K562 (cell line): ENCODE data around the gene ERGIC3. TPM values are rescaled to one million over a fixed set of nuclear protein-coding genes. Genes with fewer than 3 reads are reported as not detected.

ENCODE experiments used
- ATAC-seq: fragments of 200-7000 bp; cut with Tn5 transposase; 3 replicates; pipeline ENCODE4 v1.9.1; 2020; ENCODE audit warnings: moderate library complexity
- BruUV-seq: library from RNA; stranded (reverse); fragments of 400-500 nt; replicated peaks from 2 replicates; lab custom pipeline; 2021; lab: Mats Ljungman, UMichigan
- CTCF ChIA-PET: fragments of 300-600 bp; formaldehyde crosslinking; extraction: SDS; loops from one replicate; lab custom pipeline; 2021; ENCODE audit warnings: low intra/inter-chr PET ratio; lab: Yijun Ruan, JAX
- POLR2A ChIA-PET: fragments of 300-600, 350-650 bp; sonication (Branson Sonifier 250); formaldehyde crosslinking; extraction: SDS; loops from one replicate; lab custom pipeline; 2021; ENCODE audit warnings: antibody characterized with exemption, inconsistent platforms; lab: Yijun Ruan, JAX
- DNase-seq, 4 experiments: peaks; one replicate each; pipeline versions ENCODE4 v3.0.0 to v3.0.0-alpha.2; 2011 to 2018; ENCODE audit warnings: low spot score in 3 of 4, mixed read lengths in 3 of 4; ENCODE audit errors: extremely low read depth in 1 of 4
- FAIRE-seq: peaks from 2 replicates; lab custom pipeline; 2011; peaks lifted over from hg19 to GRCh38; lab: Jason Lieb, UNC
- H2AFZ ChIP-seq: 2 replicates; pipeline ENCODE4 v1.6.0; 2011; ENCODE audit warnings: low read depth, low read length, control low read depth, inconsistent platforms
- H3K27ac ChIP-seq: fragments of 200-600 bp; 3 replicates; pipeline ENCODE4 v1.8.0; 2011; ENCODE audit warnings: low read depth, mild to moderate bottlenecking, control low read depth, inconsistent platforms, low read length, moderate library complexity, mixed read lengths; ENCODE audit errors: extremely low read depth
- H3K27me3 ChIP-seq, 2 experiments: fragments of 300-600 bp in 1 of 2; 2 replicates in 1 of 2; 3 replicates in 1 of 2; pipeline versions ENCODE4 v1.6.0 to v1.8.0; 2011; ENCODE audit warnings: inconsistent platforms in 2 of 2, low read length in 2 of 2, mild to moderate bottlenecking in 1 of 2, mixed read lengths in 1 of 2, moderate library complexity in 1 of 2; ENCODE audit not compliant: control insufficient read depth in 2 of 2, insufficient read depth in 2 of 2
- H3K36me3 ChIP-seq: fragments of 300-600 bp; 3 replicates; pipeline ENCODE4 v1.8.0; 2011; ENCODE audit warnings: mild to moderate bottlenecking, low read length, inconsistent platforms; ENCODE audit not compliant: control insufficient read depth, insufficient read depth
- H3K4me1 ChIP-seq, 2 experiments: fragments of 200-600 bp in 1 of 2; replicated peaks in 1 of 2; 2 replicates in 1 of 2; 3 replicates in 1 of 2; pipeline versions ENCODE4 v1.5.1 to v1.8.0; 2011; ENCODE audit warnings: inconsistent platforms in 2 of 2, low read length in 2 of 2, mild to moderate bottlenecking in 1 of 2, mixed read lengths in 1 of 2, moderate library complexity in 1 of 2; ENCODE audit not compliant: control insufficient read depth in 2 of 2, insufficient read depth in 2 of 2
- H3K4me2 ChIP-seq: 2 replicates; pipeline ENCODE4 v1.6.1; 2011; ENCODE audit warnings: low read length, control low read depth, inconsistent platforms, mixed read lengths; ENCODE audit not compliant: insufficient read depth
- H3K4me3 ChIP-seq: fragments of 200-600 bp; sonication (generic), shearing (Covaris generic); 2 replicates; pipeline ENCODE4 v1.5.1; 2016; ENCODE audit warnings: control low read depth, inconsistent platforms
- H3K79me2 ChIP-seq: fragments of 200-600 bp; 3 replicates; pipeline ENCODE4 v1.8.0; 2011; ENCODE audit warnings: low read length, inconsistent platforms; ENCODE audit not compliant: control insufficient read depth, insufficient read depth
- H3K9ac ChIP-seq, 2 experiments: 2 replicates each; pipeline versions ENCODE4 v1.6.0 to v1.6.1; 2011; ENCODE audit warnings: low read depth in 2 of 2, low read length in 2 of 2, control low read depth in 1 of 2, inconsistent platforms in 1 of 2, mild to moderate bottlenecking in 1 of 2, mixed read lengths in 1 of 2; ENCODE audit not compliant: insufficient read depth in 1 of 2
- H3K9me1 ChIP-seq: one replicate; pipeline ENCODE4 v1.6.0; 2011; ENCODE audit warnings: inconsistent platforms, mild to moderate bottlenecking, low read length, moderate library complexity; ENCODE audit not compliant: control insufficient read depth, insufficient read depth
- H3K9me3 ChIP-seq: replicated peaks from 2 replicates; pipeline ENCODE4 v1.5.1; 2011; ENCODE audit warnings: low read depth, low read length, inconsistent platforms; ENCODE audit not compliant: control insufficient read depth, insufficient read depth
- H4K20me1 ChIP-seq: replicated peaks from 2 replicates; pipeline ENCODE4 v1.6.1; 2011; ENCODE audit warnings: low read length, inconsistent platforms, mixed read lengths; ENCODE audit not compliant: control insufficient read depth, insufficient read depth
- ADNP ChIP-seq: fragments of 200-800 bp; sonication (Bioruptor generic); IDR thresholded peaks from 2 replicates; pipeline ENCODE4 v1.6.1; 2016; ENCODE audit warnings: missing genetic modification characterization, missing compliant biosample characterization
- BRCA1 ChIP-seq, 2 experiments: fragments of 450-650 bp in 1 of 2; sonication (generic) in 1 of 2; formaldehyde crosslinking in 1 of 2; IDR thresholded peaks; 2 replicates each; pipeline versions ENCODE4 v1.5.0 to v1.6.1; 2017 to 2020; ENCODE audit warnings: mild to moderate bottlenecking in 1 of 2, missing genetic modification reagents in 1 of 2
- CBX3 ChIP-seq, 2 experiments: IDR thresholded peaks; 1 replicate in 1 of 2; 2 replicates in 1 of 2; pipeline ENCODE4 v1.6.1; 2012; ENCODE audit warnings: inconsistent platforms in 2 of 2, low read length in 2 of 2, borderline replicate concordance in 1 of 2, control low read depth in 1 of 2
- HIVEP1 ChIP-seq: fragments of 250-450 bp; sonication (Bioruptor Pico); IDR thresholded peaks from 2 replicates; pipeline ENCODE4 v1.4.0; 2020; ENCODE audit warnings: mild to moderate bottlenecking
- JUND ChIP-seq, 2 experiments: IDR thresholded peaks; 2 replicates in 1 of 2; 3 replicates in 1 of 2; pipeline ENCODE4 v1.6.1; 2011; ENCODE audit warnings: borderline replicate concordance in 2 of 2, low read depth in 2 of 2, low read length in 2 of 2, improper control_type of control experiment in 1 of 2, missing biosample characterization in 1 of 2, missing genetic modification characterization in 1 of 2, missing genetic modification reagents in 1 of 2
- KLF13 ChIP-seq: fragments of 450-650 bp; IDR thresholded peaks from 2 replicates; pipeline ENCODE4 v1.6.1; 2016; ENCODE audit warnings: missing genetic modification characterization, low read depth, mild to moderate bottlenecking, missing compliant biosample characterization, moderate library complexity, borderline replicate concordance
- NBN ChIP-seq: fragments of 450-650 bp; IDR thresholded peaks from 2 replicates; pipeline ENCODE4 v1.6.1; 2016; ENCODE audit warnings: low read depth, mild to moderate bottlenecking
- NCOA2 ChIP-seq, 2 experiments: fragments of 450-650 bp; IDR thresholded peaks; 2 replicates each; pipeline ENCODE4 v1.6.1; 2018; ENCODE audit warnings: mild to moderate bottlenecking in 2 of 2, moderate library complexity in 1 of 2; ENCODE audit not compliant: partially characterized antibody in 2 of 2
- NFIX ChIP-seq: fragments of 250-450 bp; sonication (Bioruptor Pico); IDR thresholded peaks from 2 replicates; pipeline ENCODE4 v1.4.0; 2020; ENCODE audit warnings: low read depth, mild to moderate bottlenecking, moderate library complexity
- RBM22 ChIP-seq: fragments of 200-400 bp; formaldehyde crosslinking; IDR thresholded peaks from 2 replicates; pipeline ENCODE4 v1.6.1; 2018; ENCODE audit warnings: low read length, low read depth; ENCODE audit not compliant: poor library complexity, severe bottlenecking
- RBM34 ChIP-seq: fragments of 200-400 bp; formaldehyde crosslinking; IDR thresholded peaks from 2 replicates; pipeline ENCODE4 v1.6.1; 2018; ENCODE audit warnings: low read length, borderline replicate concordance; ENCODE audit not compliant: insufficient read depth
- RFX7 ChIP-seq: fragments of 250-450 bp; sonication (Bioruptor Pico); IDR thresholded peaks from 2 replicates; pipeline ENCODE4 v1.5.1; 2021; ENCODE audit warnings: mild to moderate bottlenecking
- ZFPM2 ChIP-seq: fragments of 250-450 bp; sonication (Bioruptor Pico); IDR thresholded peaks from 2 replicates; pipeline ENCODE4 v1.5.1; 2022; ENCODE audit warnings: mild to moderate bottlenecking
- ZNF76 ChIP-seq: fragments of 250-450 bp; sonication (Bioruptor Pico); IDR thresholded peaks from 2 replicates; pipeline ENCODE4 v1.4.0; 2020; ENCODE audit warnings: mild to moderate bottlenecking, moderate library complexity, borderline replicate concordance
- WGBS: fragments of 100-300 bp; shearing (Covaris generic); methylation state at CpG from one replicate; pipeline ENCODE4 v1.1.6; 2016; ENCODE audit warnings: low coverage, mixed read lengths; ENCODE audit not compliant: insufficient coverage; ENCODE audit errors: missing lambda C conversion rate; 5-methylcytosine and 5-hydroxymethylcytosine counted together
- in situ Hi-C: fragments of 300-500 bp; cut with MboI; formaldehyde crosslinking; loops from 4 replicates; pipeline ENCODE4 v1.15.0; 2018; ENCODE audit warnings: inconsistent platforms, mixed read lengths
- intact Hi-C: fragments of 100-400 bp; cut with micrococcal nuclease; formaldehyde crosslinking; loops from 2 replicates; pipeline ENCODE4 v1.14.2; 2022
- polyA plus RNA-seq, 8 experiments: library from polyadenylated mRNA; depleted of rRNA in 4 of 8; stranded (reverse) in 5 of 8; unstranded in 3 of 8; fragments of >200 nt; fragmentation: Nextera tagmentation in 2 of 8; fragmentation: Illumina TruSeq in 1 of 8; extraction: Ambion mirVana in 2 of 8; extraction: Trizol in 1 of 8; gene quantifications; 2 replicates each; pipeline versions ENCODE4 v1.2.1 to v1.2.3, GENCODE V29; 2011 to 2014; ENCODE audit warnings: inconsistent platforms in 1 of 8, missing spikeins in 1 of 8
- total RNA-seq, 7 experiments: library from RNA; depleted of rRNA in 6 of 7; stranded (reverse); fragments of >200 nt in 6 of 7; fragmentation: Illumina TruSeq in 2 of 7; extraction: Trizol in 2 of 7; gene quantifications; 2 replicates each; pipeline versions ENCODE4 v1.2.1 to v1.2.3, GENCODE V29; 2011 to 2021; ENCODE audit warnings: low replicate concordance in 1 of 7
- TF ChIP-seq, protein P1 (sequence below): fragments of 450-650 bp; formaldehyde crosslinking; conservative IDR thresholded peaks from 2 replicates; pipeline ENCODE4 v1.4.0; 2022; ENCODE audit warnings: mild to moderate bottlenecking, missing genetic modification characterization
- TF ChIP-seq, protein P2 (sequence below): sonication (generic); formaldehyde crosslinking; IDR thresholded peaks from 2 replicates; pipeline ENCODE4 v1.8.1; 2023; ENCODE audit warnings: mild to moderate bottlenecking, missing genetic modification reagents

Gene ERGIC3
- total and polyA plus RNA-seq, 9 of the 15 experiments (the other 6 are each of a cell fraction or from before 2014, with no cell fraction given): 121 to 278 (median 184) TPM

DNA sequence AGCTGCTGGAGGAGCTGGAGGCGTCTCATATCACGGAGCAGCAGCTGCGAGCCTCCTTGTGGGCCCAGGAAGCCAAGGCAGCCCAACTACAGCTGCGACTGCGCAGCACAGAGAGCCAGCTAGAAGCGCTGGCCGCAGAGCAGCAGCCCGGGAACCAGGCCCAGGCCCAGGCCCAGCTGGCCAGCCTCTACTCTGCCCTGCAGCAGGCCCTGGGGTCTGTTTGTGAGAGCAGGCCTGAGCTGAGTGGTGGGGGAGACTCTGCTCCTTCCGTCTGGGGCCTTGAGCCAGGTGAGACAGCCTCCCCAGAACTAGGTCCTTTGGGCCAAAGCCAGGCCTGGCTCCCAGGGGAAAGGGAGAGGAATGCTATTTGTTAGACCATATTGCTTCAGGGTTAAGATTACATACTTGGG lies 44.1 kb upstream of the ERGIC3 start:
- Histone ChIP-seq H3K79me2 (no peaks in the 10 kb centered on the region), H2AFZ (no peak overlapping the region), H3K9me1 (no peaks in the 10 kb centered on the region), H3K27me3 (no peaks in the 10 kb centered on the region), H3K4me1 (no peaks in the 10 kb centered on the region), H3K27ac (no peak overlapping the region), H3K4me3 (no peak overlapping the region), H3K9me3 (no peaks in the 10 kb centered on the region), H4K20me1 (no peaks in the 10 kb centered on the region), H3K36me3 (peaks cover 90% of the 10 kb centered on the region), H3K4me2 (no peak overlapping the region), H3K9ac (peak overlapping the region in 1 of 2 experiments; percentile 39; a peak in 1 of 4 replicates)
- DNase-seq (no peak), ATAC-seq (no peak), FAIRE-seq (no peak)
- WGBS: 86% methylated on average over 8 of the region's 9 CpGs
- in situ Hi-C loops: no loop called here
- no peak for TF ChIP-seq NBN
- TF ChIP-seq BRCA1 (IDR thresholded peaks at IDR 0.05): no peak
- TF ChIP-seq BRCA1 (CRISPR knock-in tag; IDR thresholded peaks at IDR 0.05): no peak
- TF ChIP-seq ZFPM2 (CRISPR knock-in tag): no peak
- TF ChIP-seq CBX3 (IDR thresholded peaks at IDR 0.05; ENCODE audit: borderline replicate concordance in 1 of 2, low read length in 2 of 2): no peak
- no peak for TF ChIP-seq ZNF76
- no peak for TF ChIP-seq NFIX (CRISPR knock-in tag)
- no peak for TF ChIP-seq KLF13 (tag)
- TF ChIP-seq, protein P1, sequence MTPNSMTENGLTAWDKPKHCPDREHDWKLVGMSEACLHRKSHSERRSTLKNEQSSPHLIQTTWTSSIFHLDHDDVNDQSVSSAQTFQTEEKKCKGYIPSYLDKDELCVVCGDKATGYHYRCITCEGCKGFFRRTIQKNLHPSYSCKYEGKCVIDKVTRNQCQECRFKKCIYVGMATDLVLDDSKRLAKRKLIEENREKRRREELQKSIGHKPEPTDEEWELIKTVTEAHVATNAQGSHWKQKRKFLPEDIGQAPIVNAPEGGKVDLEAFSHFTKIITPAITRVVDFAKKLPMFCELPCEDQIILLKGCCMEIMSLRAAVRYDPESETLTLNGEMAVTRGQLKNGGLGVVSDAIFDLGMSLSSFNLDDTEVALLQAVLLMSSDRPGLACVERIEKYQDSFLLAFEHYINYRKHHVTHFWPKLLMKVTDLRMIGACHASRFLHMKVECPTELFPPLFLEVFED: no peak
- TF ChIP-seq JUND (IDR thresholded peaks at IDR 0.05; ENCODE audit: borderline replicate concordance, low read depth, low read length): no peak
- no peak for TF ChIP-seq JUND (tag; IDR thresholded peaks at IDR 0.05; ENCODE audit: borderline replicate concordance, low read depth, low read length)
- TF ChIP-seq RBM34: no peak
- no peak for TF ChIP-seq RBM22
- TF ChIP-seq, protein P2, sequence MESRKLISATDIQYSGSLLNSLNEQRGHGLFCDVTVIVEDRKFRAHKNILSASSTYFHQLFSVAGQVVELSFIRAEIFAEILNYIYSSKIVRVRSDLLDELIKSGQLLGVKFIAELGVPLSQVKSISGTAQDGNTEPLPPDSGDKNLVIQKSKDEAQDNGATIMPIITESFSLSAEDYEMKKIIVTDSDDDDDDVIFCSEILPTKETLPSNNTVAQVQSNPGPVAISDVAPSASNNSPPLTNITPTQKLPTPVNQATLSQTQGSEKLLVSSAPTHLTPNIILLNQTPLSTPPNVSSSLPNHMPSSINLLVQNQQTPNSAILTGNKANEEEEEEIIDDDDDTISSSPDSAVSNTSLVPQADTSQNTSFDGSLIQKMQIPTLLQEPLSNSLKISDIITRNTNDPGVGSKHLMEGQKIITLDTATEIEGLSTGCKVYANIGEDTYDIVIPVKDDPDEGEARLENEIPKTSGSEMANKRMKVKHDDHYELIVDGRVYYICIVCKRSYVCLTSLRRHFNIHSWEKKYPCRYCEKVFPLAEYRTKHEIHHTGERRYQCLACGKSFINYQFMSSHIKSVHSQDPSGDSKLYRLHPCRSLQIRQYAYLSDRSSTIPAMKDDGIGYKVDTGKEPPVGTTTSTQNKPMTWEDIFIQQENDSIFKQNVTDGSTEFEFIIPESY (CRISPR knock-in tag): no peak
- TF ChIP-seq ADNP (tag): no peak
- TF ChIP-seq HIVEP1 (CRISPR knock-in tag): no peak
- TF ChIP-seq RFX7 (CRISPR knock-in tag): no peak
- no peak for TF ChIP-seq NCOA2 (IDR thresholded peaks at IDR 0.05; ENCODE audit: partially characterized antibody in 2 of 2)
- POLR2A ChIA-PET: interaction anchor here (0.6 to 1.4 kb wide), 6 partner anchors 10 to 163 kb away, joined by 3 to 4 read pairs (median 3); no protein-coding TSS in a partner anchor
- intact Hi-C loops: no loop called here
- CTCF ChIA-PET: no interaction called here
- no TSS peak for BruUV-seq
